ENCODE data around the gene FBXL3.

Gene FBXL3

DNA sequence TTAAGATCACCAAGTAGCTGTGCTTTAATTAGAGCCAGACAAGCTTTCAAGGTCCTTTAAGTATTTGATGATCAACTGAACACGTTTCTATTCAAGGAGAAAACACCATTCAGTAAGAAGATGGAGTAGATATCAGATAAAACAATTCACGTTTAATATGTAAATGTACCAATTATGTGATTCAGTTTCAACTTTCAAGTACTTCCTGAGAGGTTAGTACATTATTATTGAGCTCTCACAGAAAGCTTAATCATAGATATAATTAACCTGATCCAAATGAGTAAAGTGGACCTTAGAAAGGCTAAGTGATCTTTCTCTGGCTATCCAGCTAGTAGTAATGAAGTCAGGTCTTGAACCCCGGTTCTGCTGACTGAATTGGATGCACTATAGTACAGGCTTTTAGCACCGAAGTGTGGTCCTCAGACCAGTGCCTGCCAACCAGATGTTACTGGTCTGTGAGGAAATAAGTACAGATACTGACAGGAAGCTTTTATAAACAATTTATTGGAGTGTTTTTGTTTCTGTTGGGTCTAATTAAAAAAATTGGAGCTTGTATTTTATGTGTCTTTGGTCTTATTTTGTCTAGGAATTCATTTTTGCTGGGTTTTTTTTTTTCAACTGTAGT, 24.9 kb downstream of the FBXL3 start:
- no CpG with 5 or more reads among the region's 4 CpGs for WGBS (ENCODE audit: extremely low coverage, insufficient coverage, insufficient read length)
- Histone ChIP-seq H3K18ac (ENCODE audit: low read length) (no peak overlapping the region), H3K79me1 (ENCODE audit: low read length) (no peaks in the 10 kb centered on the region), H3K4me3 (ENCODE audit: low read depth, low read length) (no peak overlapping the region), H2BK5ac (ENCODE audit: low read depth, low read length, poor library complexity) (no peak overlapping the region), H2AFZ (ENCODE audit: insufficient read depth, low read length, poor library complexity) (no peak overlapping the region), H3K27ac (ENCODE audit: low read depth, low read length) (no peak overlapping the region), H3K36me3 (ENCODE audit: control insufficient read depth in 1 of 2, insufficient read depth in 2 of 2, low read length in 2 of 2) (peaks cover 2 to 12% of the 10 kb centered on the region in 2 experiments), H3K4ac (ENCODE audit: low read depth, low read length) (no peak overlapping the region), H4K8ac (ENCODE audit: low read depth, low read length) (no peak overlapping the region), H2AK5ac (ENCODE audit: low read length) (no peak overlapping the region), H3K4me2 (ENCODE audit: low read length) (no peak overlapping the region), H3K9ac (ENCODE audit: low read length) (no peak overlapping the region), H4K91ac (ENCODE audit: low read depth, low read length) (no peak overlapping the region), H3K23ac (ENCODE audit: low read length) (no peak overlapping the region), H3K9me3 (ENCODE audit: insufficient read depth, low read depth, low read length) (no peaks in the 10 kb centered on the region), H4K12ac (ENCODE audit: low read depth, low read length) (no peak overlapping the region), H3K4me1 (ENCODE audit: control insufficient read depth in 1 of 2, insufficient read depth in 2 of 2, low read length in 2 of 2) (no peaks in the 10 kb centered on the region), H2BK120ac (ENCODE audit: insufficient read depth, low read length, poor library complexity) (no peak overlapping the region), H2BK12ac (ENCODE audit: low read length) (no peak overlapping the region), H3K14ac (ENCODE audit: low read length) (no peak overlapping the region), H3K79me2 (ENCODE audit: control insufficient read depth, insufficient read depth, low read length, poor library complexity) (no peaks in the 10 kb centered on the region), H3K27me3 (ENCODE audit: insufficient read depth, low read length) (no peaks in the 10 kb centered on the region)
- DNase-seq: no peak

DNA sequence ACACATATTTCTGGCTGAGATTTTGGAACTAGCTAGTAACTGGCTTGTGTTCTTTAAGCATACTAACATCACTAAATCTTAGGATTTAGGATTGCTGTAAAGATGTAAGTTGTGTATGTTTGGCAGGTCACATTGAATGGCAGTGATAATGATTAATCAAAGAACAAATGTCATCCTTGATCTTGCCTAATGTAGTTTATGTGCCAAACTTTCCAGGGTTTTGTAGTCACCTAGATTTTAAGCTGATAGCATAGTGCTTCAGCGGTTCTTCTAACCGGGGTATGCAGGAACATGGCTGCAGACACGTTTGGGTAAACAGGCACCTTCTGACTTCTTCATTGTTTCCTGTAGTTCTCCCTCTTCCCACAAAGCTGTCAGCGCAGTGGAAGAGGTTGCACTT, 25.4 kb downstream of the FBXL3 start:
- H3K9ac ChIP-seq (ENCODE audit: low read length): no peak overlapping the region
- WGBS (ENCODE audit: extremely low coverage, insufficient coverage, insufficient read length): no CpG with 5 or more reads among the region's 4 CpGs
- H3K27me3 ChIP-seq (ENCODE audit: insufficient read depth, low read length): no peaks in the 10 kb centered on the region
- H2BK12ac ChIP-seq (ENCODE audit: low read length): no peak overlapping the region
- H3K23ac ChIP-seq (ENCODE audit: low read length): no peak overlapping the region
- no peak overlapping the region for H2BK5ac ChIP-seq (ENCODE audit: low read depth, low read length, poor library complexity)
- no peaks in the 10 kb centered on the region for H3K9me3 ChIP-seq (ENCODE audit: insufficient read depth, low read depth, low read length)
- H3K4me1 ChIP-seq (ENCODE audit: control insufficient read depth in 1 of 2, insufficient read depth in 2 of 2, low read length in 2 of 2): no peaks in the 10 kb centered on the region
- no peak overlapping the region for H4K8ac ChIP-seq (ENCODE audit: low read depth, low read length)
- no peak for DNase-seq
- no peak overlapping the region for H2AK5ac ChIP-seq (ENCODE audit: low read length)
- H3K36me3 ChIP-seq (ENCODE audit: control insufficient read depth in 1 of 2, insufficient read depth in 2 of 2, low read length in 2 of 2): peaks cover 2 to 11% of the 10 kb centered on the region in 2 experiments
- H3K79me1 ChIP-seq (ENCODE audit: low read length): no peaks in the 10 kb centered on the region
- H3K4me2 ChIP-seq (ENCODE audit: low read length): no peak overlapping the region
- H3K79me2 ChIP-seq (ENCODE audit: control insufficient read depth, insufficient read depth, low read length, poor library complexity): no peaks in the 10 kb centered on the region
- no peak overlapping the region for H3K18ac ChIP-seq (ENCODE audit: low read length)
- H3K14ac ChIP-seq (ENCODE audit: low read length): no peak overlapping the region
- no peak overlapping the region for H2BK120ac ChIP-seq (ENCODE audit: insufficient read depth, low read length, poor library complexity)
- no peak overlapping the region for H4K91ac ChIP-seq (ENCODE audit: low read depth, low read length)
- no peak overlapping the region for H3K4ac ChIP-seq (ENCODE audit: low read depth, low read length)
- no peak overlapping the region for H3K27ac ChIP-seq (ENCODE audit: low read depth, low read length)
- no peak overlapping the region for H4K12ac ChIP-seq (ENCODE audit: low read depth, low read length)
- H3K4me3 ChIP-seq (ENCODE audit: low read depth, low read length): no peak overlapping the region
- no peak overlapping the region for H2AFZ ChIP-seq (ENCODE audit: insufficient read depth, low read length, poor library complexity)

DNA sequence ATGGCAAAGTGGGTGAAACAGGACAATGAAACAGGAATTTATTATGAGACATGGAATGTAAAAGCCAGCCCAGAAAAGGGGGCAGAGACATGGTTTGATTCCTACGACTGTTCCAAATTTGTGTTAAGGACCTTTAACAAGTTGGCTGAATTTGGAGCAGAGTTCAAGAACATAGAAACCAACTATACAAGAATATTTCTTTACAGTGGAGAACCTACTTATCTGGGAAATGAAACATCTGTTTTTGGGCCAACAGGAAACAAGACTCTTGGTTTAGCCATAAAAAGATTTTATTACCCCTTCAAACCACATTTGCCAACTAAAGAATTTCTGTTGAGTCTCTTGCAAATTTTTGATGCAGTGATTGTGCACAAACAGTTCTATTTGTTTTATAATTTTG, 26.5 kb downstream of the FBXL3 start:
- WGBS (ENCODE audit: extremely low coverage, insufficient coverage, insufficient read length): no CpG with 5 or more reads among the region's 1 CpG
- Histone ChIP-seq H3K4ac (ENCODE audit: low read depth, low read length) (no peak overlapping the region), H3K36me3 (ENCODE audit: control insufficient read depth in 1 of 2, insufficient read depth in 2 of 2, low read length in 2 of 2) (peaks cover 2 to 15% of the 10 kb centered on the region in 2 experiments), H2BK5ac (ENCODE audit: low read depth, low read length, poor library complexity) (no peak overlapping the region), H3K23ac (ENCODE audit: low read length) (no peak overlapping the region), H3K9me3 (ENCODE audit: insufficient read depth, low read depth, low read length) (no peaks in the 10 kb centered on the region), H4K91ac (ENCODE audit: low read depth, low read length) (no peak overlapping the region), H3K79me2 (ENCODE audit: control insufficient read depth, insufficient read depth, low read length, poor library complexity) (no peaks in the 10 kb centered on the region), H3K4me2 (ENCODE audit: low read length) (no peak overlapping the region), H2BK12ac (ENCODE audit: low read length) (no peak overlapping the region), H3K14ac (ENCODE audit: low read length) (no peak overlapping the region), H2AFZ (ENCODE audit: insufficient read depth, low read length, poor library complexity) (no peak overlapping the region), H3K27ac (ENCODE audit: low read depth, low read length) (no peak overlapping the region), H3K9ac (ENCODE audit: low read length) (no peak overlapping the region), H4K8ac (ENCODE audit: low read depth, low read length) (no peak overlapping the region), H2BK120ac (ENCODE audit: insufficient read depth, low read length, poor library complexity) (no peak overlapping the region), H4K12ac (ENCODE audit: low read depth, low read length) (no peak overlapping the region), H3K79me1 (ENCODE audit: low read length) (no peaks in the 10 kb centered on the region), H3K18ac (ENCODE audit: low read length) (no peak overlapping the region), H3K4me3 (ENCODE audit: low read depth, low read length) (no peak overlapping the region), H2AK5ac (ENCODE audit: low read length) (no peak overlapping the region), H3K4me1 (ENCODE audit: control insufficient read depth in 1 of 2, insufficient read depth in 2 of 2, low read length in 2 of 2) (no peaks in the 10 kb centered on the region), H3K27me3 (ENCODE audit: insufficient read depth, low read length) (no peaks in the 10 kb centered on the region)
- DNase-seq: no peak

DNA sequence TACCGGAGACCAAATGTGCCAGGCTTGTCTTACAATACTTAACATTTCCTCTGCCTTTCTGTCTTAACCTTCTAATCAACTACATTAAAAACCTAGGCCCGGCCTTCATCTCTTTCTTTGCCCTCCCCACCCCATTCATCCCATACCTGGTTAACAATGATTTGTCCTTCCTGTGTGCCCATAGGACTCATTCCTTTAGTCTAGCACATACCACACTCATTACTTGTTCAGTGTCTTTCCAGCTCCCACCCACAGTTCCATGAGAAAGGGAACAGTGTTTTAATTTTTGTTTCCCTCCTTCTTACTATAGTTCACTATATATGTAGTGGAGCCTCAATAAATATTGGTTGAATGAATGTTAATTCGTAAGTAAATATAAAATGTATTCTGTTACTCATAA, 32.7 kb downstream of the FBXL3 start:
- Histone ChIP-seq H3K18ac (ENCODE audit: low read length) (no peak overlapping the region), H3K23ac (ENCODE audit: low read length) (no peak overlapping the region), H2BK5ac (ENCODE audit: low read depth, low read length, poor library complexity) (no peak overlapping the region), H3K14ac (ENCODE audit: low read length) (no peak overlapping the region), H3K36me3 (ENCODE audit: control insufficient read depth in 1 of 2, insufficient read depth in 2 of 2, low read length in 2 of 2) (peaks cover 0 to 7% of the 10 kb centered on the region in 2 experiments), H4K8ac (ENCODE audit: low read depth, low read length) (no peak overlapping the region), H3K4me3 (ENCODE audit: low read depth, low read length) (no peak overlapping the region), H3K27me3 (ENCODE audit: insufficient read depth, low read length) (no peaks in the 10 kb centered on the region), H3K4me2 (ENCODE audit: low read length) (no peak overlapping the region), H4K12ac (ENCODE audit: low read depth, low read length) (no peak overlapping the region), H3K4me1 (ENCODE audit: control insufficient read depth in 1 of 2, insufficient read depth in 2 of 2, low read length in 2 of 2) (peaks cover 6% of the 10 kb centered on the region in 2 experiments), H3K4ac (ENCODE audit: low read depth, low read length) (peak overlapping the region; percentile 14), H3K9ac (ENCODE audit: low read length) (no peak overlapping the region), H2BK12ac (ENCODE audit: low read length) (no peak overlapping the region), H3K9me3 (ENCODE audit: insufficient read depth, low read depth, low read length) (no peaks in the 10 kb centered on the region), H3K27ac (ENCODE audit: low read depth, low read length) (no peak overlapping the region), H3K79me2 (ENCODE audit: control insufficient read depth, insufficient read depth, low read length, poor library complexity) (peaks cover 5% of the 10 kb centered on the region), H3K79me1 (ENCODE audit: low read length) (peaks cover 8% of the 10 kb centered on the region), H2BK120ac (ENCODE audit: insufficient read depth, low read length, poor library complexity) (no peak overlapping the region), H4K91ac (ENCODE audit: low read depth, low read length) (no peak overlapping the region), H2AK5ac (ENCODE audit: low read length) (no peak overlapping the region), H2AFZ (ENCODE audit: insufficient read depth, low read length, poor library complexity) (no peak overlapping the region)
- WGBS (ENCODE audit: extremely low coverage, insufficient coverage, insufficient read length): no CpG with 5 or more reads among the region's 3 CpGs
- DNase-seq: peak in 1 of 2 donors; percentile 46
